Stimulated activated CD4-positive, alpha-beta T cell treated with anti-CD3 and anti-CD28 coated beads, Interleukin-1b, Interleukin-23, amount 100 ng/mL, for 4 hours (primary cell): ENCODE results near the gene PTPN6.

Experiments
- DNase-seq, 2 donors: peaks; one replicate each; pipeline ENCODE4 v3.0.0-alpha.2; 2020; ENCODE audit warnings: low read depth in 2 of 2

Gene PTPN6

DNA sequence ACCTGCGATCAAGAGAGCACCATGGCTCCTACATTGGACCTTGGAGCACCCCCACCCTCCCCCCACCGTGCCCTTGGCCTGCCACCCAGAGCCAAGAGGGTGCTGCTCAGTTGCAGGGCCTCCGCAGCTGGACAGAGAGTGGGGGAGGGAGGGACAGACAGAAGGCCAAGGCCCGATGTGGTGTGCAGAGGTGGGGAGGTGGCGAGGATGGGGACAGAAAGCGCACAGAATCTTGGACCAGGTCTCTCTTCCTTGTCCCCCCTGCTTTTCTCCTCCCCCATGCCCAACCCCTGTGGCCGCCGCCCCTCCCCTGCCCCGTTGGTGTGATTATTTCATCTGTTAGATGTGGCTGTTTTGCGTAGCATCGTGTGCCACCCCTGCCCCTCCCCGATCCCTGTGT lies 9.4 kb upstream of the PTPN6 start:
- DNase-seq: no peak

DNA sequence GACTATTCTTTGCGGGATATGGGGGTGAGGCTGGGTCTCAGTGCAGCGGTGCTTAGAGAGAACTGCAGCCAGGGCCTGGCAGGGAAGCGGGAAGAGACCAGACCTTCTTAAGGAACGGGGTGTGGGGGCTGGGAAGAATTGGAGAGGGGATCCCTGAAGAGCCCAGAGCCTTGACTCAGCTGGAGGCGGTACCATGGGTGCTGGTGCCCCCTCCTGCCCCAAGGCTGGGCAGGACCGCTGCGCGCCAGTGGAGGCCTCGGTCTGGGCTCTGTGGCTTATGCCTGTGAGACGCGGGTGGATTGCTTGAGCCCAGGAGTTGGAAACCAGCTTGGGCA lies 8.9 kb upstream of the PTPN6 start:
- no peak for DNase-seq

DNA sequence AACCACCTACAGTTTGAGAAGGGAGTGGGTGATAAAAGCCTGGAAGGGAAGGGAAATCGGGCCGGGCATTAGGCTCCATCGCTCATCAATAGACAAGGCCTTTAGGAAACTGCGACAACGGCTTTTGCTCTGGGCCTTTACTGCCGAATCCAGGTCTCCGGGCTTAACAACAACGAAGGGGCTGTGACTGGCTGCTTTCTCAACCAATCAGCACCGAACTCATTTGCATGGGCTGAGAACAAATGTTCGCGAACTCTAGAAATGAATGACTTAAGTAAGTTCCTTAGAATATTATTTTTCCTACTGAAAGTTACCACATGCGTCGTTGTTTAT lies 7.8 kb upstream of the PTPN6 start:
- DNase-seq: peak in 1 of 2 donors; percentile 70

DNA sequence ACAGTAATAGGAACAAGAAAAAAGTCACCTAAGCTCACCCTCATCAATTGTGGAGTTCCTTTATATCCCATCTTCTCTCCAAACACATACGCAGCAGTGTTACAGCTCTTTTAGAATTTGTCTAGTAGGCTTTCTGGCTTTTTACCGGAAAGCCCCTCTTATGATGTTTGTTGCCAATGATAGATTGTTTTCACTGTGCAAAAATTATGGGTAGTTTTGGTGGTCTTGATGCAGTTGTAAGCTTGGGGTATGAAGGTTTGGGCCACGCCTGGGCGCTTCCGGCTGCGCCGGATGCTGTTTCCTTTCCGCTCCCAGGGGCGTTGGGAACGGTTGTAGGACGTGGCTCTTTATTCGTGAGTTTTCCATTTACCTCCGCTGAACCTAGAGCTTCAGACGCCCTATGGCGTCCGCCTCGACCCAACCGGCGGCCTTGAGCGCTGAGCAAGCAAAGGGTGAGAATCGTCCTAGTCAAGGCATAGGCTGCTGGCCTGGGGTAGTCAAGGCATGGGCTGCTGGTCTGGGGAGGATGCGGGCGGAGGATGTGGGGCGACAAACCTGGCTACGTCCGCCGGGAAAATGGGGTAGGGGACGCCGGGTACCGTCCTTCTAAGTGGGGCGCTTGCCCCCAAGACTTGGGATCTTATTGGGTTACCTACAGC lies 7.3 kb upstream of the PTPN6 start, which contains the start of the genes C12orf57 and RNU7-1:
Gene C12orf57, plus strand, starts transcription at position 301 of the 659 bp plus-strand sequence. Its CDS starts 100 bp downstream, at position 401.
Gene RNU7-1, plus strand, starts transcription at position 95 of the 659 bp plus-strand sequence.
- peak in 1 of 2 donors; percentile 55 for DNase-seq

DNA sequence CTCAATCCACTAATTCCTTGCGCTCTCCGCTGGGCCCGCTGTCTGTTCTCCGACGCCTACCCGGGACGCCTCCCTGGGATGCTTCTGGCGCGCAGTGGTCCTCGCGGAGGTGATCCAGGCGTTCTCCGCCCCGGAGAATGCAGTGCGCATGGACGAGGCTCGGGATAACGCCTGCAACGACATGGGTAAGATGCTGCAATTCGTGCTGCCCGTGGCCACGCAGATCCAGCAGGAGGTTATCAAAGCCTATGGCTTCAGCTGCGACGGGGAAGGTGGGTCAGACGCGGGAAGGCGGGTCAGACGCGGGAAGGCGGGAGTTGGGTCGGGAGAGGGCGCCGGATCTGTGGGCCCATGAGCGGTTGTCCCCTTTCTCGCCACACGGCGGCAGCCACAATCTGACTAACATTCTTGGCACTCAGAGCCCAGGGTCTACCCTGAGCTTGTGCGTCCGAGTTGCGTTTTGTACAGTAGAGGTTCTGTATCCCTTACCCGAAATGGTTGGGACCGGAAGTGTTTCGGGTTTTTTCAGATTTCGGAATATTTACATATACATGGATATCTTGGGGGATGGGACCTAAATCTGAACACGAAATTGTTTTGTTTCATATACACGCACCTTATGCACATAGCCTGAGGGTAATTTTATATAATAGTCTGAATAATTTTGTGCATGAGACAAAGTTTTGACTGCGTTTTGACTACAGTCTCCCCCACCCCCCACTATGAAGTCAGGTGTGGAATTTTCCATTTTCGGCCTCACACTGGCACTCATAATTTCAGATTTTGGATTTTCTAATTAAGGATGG lies 6.6 kb upstream of the PTPN6 start:
- peak; percentile 75 to 77 for DNase-seq

DNA sequence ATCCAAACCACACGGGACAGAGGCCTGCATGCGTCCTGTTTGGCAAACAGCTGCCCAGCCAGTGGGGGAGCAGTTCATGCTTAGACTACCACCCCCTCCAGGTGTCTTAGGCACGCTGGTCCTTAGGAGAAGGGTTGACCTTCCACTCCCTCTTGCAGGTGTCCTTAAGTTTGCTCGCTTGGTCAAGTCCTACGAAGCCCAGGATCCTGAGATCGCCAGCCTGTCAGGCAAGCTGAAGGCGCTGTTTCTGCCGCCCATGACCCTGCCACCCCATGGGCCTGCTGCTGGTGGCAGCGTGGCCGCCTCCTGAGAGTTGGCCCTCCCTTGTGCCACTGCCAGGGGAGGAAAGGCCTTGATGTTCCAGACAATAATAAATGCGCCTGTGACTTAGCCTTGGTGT lies 5.5 kb upstream of the PTPN6 start:
- no peak for DNase-seq

DNA sequence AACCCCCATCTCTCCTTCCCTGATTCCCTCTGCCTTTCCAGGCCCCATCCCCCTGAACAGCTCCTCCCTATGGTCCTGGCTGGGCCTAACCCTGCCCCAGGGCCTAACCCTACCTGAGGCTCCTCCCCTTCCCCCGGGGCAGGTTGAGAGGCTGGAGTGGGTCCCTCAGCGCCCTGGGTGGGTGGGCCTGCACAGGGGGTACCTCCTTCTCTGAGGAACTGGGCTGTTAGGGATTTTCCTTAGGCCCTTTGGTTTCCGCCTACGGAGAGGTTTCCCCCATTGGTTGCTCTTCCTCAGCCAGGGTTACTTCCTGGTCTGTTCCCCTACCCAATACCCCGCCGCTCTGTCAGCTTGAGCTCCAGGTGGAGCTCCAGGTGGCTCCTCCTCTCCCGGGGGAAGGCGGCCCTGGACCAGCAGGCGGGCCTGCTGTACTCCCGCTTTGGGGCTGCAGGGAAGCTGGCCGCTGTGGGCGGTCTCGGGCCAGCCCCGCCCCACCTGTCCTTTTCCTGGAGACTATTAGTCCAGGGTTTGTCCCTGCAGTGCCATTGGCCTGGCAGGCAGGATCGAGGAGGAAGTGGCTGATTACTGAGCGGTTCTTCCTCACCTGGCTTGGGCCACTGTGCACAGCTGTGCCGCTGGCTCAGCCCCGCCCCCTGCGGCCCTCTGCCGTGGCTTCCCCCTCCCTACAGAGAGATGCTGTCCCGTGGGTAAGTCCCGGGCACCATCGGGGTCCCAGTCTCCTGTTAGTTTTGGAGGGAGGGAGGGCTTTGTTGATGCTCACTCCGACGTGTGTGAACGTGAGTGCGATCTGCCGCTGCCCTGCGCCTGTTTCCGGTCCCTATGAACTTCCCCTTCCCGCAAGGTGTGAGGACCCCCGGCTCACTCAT lies 4.9 kb upstream of the PTPN6 start:
- DNase-seq: no peak

DNA sequence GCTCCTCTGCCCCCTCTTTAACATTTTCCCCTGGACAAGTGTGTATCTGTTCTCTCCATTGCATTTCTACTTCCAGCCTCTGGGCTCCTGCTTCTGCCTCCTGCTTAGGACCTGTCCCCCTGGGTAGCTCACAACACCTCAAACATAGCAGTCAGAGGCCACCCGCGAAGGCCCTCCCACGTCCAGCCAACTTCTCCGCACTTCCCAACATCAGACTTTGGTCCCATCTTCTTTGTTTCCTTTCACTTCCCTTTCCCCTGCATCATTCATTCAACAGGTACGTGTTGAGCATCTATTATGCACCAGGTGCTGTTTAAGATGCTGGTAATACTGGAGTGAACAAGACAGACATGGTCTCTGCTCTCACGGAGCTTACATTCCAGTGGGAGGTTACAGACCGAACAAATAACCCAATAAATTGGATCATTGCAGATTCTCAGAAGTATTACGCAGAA lies 4.2 kb upstream of the PTPN6 start:
- DNase-seq: no peak

DNA sequence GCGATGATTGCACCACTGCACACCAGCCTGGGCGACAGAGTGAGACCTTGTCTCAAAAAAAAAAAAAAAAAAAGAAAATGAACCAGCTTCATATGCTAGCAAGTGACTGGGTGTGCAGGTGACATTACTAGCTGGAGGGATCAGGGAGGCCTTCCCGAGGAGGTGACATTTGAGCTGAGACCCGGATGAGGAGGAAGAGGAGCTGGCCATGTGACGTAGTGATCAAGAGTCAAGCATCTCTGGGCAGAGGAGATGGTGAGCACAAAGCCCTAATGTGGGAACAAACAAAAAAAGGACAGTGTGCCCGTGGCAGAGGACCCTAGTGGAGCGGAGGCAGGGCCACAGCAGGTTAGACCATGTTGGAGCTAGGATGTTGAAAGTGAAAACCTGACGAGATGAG lies 3.5 kb upstream of the PTPN6 start:
- DNase-seq: no peak

DNA sequence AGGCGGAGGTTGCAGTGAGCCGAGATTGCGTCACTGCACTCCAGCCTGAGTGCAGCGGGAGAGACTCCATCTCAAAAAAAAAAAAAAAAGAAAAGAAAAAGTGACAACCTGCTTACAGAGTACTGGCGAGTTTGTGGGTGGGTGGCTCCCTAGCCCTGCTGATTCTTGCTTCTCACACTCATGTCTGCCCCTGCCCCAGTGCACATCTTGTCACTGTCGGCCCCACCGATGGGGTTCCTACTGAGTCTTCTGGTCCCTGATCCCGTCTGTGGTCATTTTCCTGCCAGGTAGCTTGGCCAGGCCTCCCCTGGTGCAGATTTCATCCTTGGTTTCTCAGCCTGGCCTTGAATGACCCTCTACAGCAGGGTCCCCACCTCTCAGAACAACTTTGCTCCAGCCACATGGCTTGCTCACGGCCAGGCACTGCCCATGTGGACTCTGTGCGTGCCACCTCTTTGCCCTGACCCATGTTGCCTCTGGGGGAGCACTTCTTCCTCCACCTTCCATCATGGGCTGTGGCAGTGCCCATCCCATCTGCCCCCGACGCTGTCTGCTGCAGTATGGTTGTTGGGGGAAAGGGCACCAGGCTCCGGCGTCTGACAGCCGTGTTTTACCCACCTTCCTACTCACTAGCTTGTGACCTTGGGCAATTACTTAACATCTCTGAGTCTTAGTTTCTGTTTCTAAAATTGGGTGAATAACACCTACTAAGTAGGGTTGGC lies 2.1 kb upstream of the PTPN6 start:
- no peak for DNase-seq

DNA sequence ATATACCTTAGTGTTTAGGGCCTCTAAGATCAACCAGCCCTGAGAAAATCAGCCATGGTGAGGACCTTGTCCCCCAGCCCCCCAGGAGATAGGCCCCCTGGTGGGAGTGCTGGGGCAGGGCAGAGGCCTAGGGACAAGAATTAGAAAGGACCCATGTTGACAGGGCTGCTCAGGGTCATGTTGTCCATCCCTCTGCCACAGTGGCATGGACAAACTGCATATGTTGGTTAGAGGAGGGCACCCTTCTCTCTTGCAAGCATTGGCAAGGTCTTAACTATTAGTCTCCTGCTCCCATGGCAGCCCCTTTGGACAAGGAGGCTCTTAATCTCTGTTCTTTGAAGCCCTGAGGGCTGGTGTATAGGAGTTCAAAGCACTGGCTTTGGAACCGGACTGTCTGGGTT lies 755 bp upstream of the PTPN6 start:
- DNase-seq: no peak

DNA sequence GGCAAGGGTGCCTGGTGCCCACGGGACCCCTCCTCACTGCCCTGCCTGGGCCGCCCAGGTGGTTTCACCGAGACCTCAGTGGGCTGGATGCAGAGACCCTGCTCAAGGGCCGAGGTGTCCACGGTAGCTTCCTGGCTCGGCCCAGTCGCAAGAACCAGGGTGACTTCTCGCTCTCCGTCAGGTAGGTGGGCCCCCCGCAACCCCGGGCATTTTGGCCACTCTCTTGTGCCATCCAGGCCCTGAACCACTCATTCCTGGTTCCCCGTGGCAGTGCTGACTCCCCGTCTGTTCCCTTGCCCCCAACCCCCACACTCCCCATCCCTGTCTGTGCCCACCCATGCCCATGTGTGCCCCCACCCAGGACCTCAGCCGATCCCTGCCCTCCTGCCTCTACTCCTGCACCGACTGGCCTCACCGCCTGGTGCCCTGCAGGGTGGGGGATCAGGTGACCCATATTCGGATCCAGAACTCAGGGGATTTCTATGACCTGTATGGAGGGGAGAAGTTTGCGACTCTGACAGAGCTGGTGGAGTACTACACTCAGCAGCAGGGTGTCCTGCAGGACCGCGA lies 480 bp downstream of the PTPN6 start:
- DNase-seq: no peak

DNA sequence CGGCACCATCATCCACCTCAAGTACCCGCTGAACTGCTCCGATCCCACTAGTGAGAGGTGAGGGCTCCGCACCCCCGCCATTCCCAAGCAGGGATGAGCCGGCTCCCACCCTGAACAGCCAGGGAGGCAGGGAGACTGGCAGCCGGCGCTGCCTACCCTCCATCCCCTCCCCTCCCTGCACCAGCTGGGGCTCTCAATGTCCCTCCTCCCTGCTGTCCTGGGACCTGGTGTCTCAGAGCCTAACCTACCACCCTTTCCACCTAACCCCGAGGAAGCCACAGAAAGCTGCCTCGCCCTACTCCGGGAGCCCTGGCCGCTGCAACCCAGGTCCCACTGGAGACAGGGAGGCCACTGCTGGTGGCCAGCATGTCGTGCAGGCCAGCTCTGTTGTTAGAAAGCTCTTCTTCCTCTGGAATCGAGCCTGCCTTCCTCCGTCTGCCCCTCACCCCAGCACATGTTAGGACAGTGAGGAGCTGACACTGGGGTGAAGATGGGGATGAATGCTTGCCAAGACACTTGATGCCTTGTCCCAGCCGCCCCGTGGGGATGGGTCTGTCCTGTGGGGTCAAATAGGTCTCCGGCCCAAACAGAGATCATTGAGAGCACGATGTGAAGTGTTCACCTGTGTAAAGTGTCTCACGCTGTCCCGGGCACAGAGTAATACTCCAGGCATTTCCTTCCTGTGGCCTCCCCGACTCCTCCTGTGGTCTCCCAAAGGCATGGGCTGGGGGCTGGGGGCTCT lies 1.1 kb downstream of the PTPN6 start:
- DNase-seq: no peak

DNA sequence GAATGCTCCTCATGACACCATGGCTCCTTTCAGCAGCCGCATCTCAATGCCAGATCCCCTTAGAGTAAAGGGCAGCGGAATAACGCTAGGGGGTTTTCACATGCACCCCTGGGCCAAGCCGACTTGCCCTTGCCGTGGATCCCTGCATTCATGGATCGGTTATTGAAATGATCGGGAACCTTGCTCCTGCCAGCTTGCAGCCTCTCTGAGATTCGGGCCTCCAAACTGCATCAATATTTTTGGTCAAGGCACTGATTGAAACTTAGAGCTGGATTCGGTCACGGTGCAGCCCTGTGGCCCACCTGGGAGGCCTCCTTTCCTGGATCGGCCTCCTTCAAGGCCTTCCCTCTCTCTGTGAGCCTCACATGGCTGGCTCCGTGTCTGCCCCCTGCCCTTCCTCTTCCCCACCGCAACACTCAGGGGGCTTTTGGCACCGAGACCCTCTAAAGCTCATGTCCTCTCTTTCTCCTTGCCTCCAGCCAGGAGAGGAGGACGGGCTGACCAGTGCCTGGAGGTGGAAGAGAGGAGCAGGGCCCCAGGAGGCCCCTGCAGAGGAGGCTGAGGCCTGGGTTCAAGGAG lies 1.8 kb downstream of the PTPN6 start:
- DNase-seq: no peak

DNA sequence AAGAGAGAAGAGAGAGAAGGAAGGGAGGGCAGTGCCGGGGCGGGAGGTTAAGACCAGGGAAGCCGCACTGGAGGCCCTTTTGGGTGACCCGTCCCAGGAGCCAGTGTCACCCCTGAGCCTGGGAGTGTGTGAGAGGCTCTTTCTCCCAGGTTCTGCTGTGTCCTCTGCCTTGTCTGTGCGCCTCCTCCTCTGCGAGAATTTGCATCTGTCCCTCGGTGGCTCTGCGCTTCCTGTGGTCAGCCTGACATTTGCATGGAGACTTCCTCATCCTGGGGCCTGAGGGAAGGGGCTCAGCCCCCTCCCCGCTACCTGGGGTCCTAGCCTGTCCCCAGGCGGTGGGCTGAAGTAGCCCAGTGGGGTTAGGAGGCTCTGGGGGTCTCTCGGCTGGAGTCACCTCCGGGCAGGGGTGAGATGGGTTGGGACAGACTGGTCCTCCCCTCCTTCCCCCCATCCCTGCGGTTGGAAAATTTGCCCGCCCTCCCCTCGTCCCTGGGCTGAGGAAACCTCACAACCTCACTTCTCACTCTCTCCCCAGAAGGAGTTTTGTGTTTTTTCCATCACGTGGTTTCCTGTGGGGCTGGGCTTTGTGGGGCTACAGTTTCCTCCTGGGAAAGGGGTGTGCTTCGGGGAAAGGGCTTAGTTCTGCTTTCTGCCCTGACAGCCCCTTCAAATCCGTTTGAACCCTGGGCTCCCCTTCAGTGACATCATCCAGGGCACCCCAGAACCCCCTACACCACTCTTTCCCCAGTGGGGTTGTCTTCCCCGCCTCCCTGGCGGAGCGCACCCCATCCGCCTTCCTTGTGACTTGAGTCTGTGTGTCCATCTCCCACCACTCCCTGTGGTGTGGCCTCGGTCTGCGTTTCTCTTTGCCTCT lies 2.5 kb downstream of the PTPN6 start:
- peak in 1 of 2 donors; percentile 77 for DNase-seq

DNA sequence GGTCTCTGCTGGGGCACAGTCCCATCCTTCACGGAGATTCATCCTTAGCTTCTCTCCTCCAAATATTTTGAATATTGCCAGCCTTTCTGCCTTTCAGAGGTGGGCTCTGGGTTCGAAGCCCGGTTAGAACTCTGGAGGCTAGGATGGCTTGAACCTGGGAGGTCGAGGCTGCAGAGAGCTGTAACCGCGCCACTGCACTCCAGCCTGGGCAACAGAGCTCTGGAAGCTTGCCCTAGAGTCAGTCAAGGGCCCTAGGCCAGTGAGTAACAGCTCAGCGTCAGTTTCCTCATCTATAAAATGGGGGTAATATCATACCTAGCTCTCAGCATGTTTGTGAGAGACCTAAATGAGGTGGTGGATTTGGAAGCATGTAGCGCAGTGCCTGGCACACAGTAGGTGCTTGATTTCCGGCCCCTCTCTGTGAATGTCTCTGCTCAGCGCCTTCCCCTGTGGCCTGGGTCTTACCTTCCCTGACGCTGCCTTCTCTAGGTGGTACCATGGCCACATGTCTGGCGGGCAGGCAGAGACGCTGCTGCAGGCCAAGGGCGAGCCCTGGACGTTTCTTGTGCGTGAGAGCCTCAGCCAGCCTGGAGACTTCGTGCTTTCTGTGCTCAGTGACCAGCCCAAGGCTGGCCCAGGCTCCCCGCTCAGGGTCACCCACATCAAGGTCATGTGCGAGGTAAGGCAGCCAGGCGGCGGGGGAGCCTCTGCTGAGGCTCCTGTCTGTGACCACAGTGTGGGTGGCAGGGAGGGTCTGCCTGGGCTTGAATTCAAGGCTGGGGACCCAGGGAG lies 3.4 kb downstream of the PTPN6 start:
- no peak for DNase-seq

DNA sequence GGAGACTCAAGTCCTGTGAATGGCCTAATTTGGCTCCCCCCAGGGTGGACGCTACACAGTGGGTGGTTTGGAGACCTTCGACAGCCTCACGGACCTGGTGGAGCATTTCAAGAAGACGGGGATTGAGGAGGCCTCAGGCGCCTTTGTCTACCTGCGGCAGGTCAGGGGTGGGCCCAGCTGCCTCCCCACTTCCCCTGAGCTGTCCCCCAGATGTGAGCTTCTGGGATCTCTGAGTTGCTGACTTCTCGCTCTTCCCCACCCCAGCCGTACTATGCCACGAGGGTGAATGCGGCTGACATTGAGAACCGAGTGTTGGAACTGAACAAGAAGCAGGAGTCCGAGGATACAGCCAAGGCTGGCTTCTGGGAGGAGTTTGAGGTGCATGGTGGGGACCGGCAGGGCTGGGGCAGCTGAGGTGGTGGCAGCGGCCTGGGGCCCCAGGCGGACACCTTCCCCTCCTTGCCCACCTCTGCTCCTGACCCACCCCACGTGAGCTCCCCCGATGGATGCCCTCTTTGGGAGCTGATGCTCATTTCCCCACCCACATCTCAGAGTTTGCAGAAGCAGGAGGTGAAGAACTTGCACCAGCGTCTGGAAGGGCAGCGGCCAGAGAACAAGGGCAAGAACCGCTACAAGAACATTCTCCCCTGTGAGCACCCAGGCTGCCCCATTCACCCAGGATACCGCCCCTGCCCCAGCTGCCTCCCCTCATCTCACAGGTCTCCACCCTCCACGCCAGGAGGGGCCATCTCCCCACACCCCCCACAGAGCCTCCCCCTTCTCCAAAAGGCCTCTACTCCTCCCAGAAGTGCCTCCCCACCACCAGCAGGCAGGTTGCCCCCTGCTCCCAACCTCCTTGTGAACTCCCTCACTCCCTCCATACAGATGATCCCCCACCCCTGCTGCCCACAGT lies 4.2 kb downstream of the PTPN6 start:
- no peak for DNase-seq
